HCT116 (cell line): ENCODE measurements around the gene EFS. TPM values are rescaled to one million over a fixed set of nuclear protein-coding genes. Genes with fewer than 3 reads are reported as not detected.

ENCODE experiments used
- microRNA counts: library from miRNA; unstranded; fragments of <30 nt; microRNA quantifications from one replicate; lab custom pipeline; 2015
- microRNA-seq: library from miRNA; unstranded; fragments of <30 nt; microRNA quantifications from one replicate; pipeline ENCODE4, GENCODE V29; 2016; ENCODE audit warnings: borderline number of aligned reads
- total RNA-seq: library from RNA; stranded (reverse); gene quantifications from one replicate; pipeline ENCODE4 v1.2.1, GENCODE V29; 2021; ENCODE audit not compliant: unreplicated experiment

Gene EFS
- total RNA-seq, 1 experiment from 2014 or later = 0.10 TPM

MicroRNA genes within 50 kb of the gene (microRNA counts, 767-probe panel; counts per million panel counts)
- not detected for microRNA hsa-miR-208a (lab: Ali Mortazavi, UCI)

Small RNA genes lying within 50 kb of the gene (microRNA-seq; reads per million reads assigned to microRNA genes)
- not detected for gene MIR208A

Other genes starting within 250 kb of the EFS start
- gene CEBPE, start 245.9 kb downstream of the EFS start, total RNA-seq = not detected
- 5.3 TPM for gene SLC7A8, start 181.5 kb downstream of the EFS start, total RNA-seq
- not detected for gene RNF212B, start 127.2 kb downstream of the EFS start, total RNA-seq
- gene HOMEZ, start 79.0 kb downstream of the EFS start, total RNA-seq = 18.2 TPM
- gene PPP1R3E, start 62.3 kb downstream of the EFS start, total RNA-seq = 5.6 TPM
- gene BCL2L2, start 58.3 kb downstream of the EFS start, total RNA-seq = 25.5 TPM
- gene PABPN1, start 43.7 kb downstream of the EFS start, total RNA-seq = 184 TPM
- 5.9 TPM for gene SLC22A17, start 12.3 kb downstream of the EFS start, total RNA-seq
- not detected for gene IL25, start 7.6 kb upstream of the EFS start, total RNA-seq
- not detected for gene CMTM5, start 11.9 kb upstream of the EFS start, total RNA-seq
- gene MYH6, start 43.1 kb upstream of the EFS start, total RNA-seq = not detected
- not detected for gene MYH7, start 70.5 kb upstream of the EFS start, total RNA-seq
- gene NGDN, start 104.5 kb upstream of the EFS start, total RNA-seq = 42.0 TPM
- 3.6 TPM for gene ZFHX2, start 186.6 kb upstream of the EFS start, total RNA-seq
- gene THTPA, start 191.1 kb upstream of the EFS start, total RNA-seq = 5.8 TPM
- 155 TPM for gene AP1G2, start 202.6 kb upstream of the EFS start, total RNA-seq
- 0.15 TPM for gene JPH4, start 213.6 kb upstream of the EFS start, total RNA-seq